B cell (primary cell): Measurements from ENCODE around the gene TTF2. TPM values are rescaled to one million over a fixed set of nuclear protein-coding genes. Genes with fewer than 3 reads are reported as not detected.

Experiments
- ATAC-seq: fragments of 200-7000 bp; cut with Tn5 transposase; one replicate; pipeline ENCODE4 v1.10.0; 2021; ENCODE audit warnings: low read depth, mild to moderate bottlenecking, moderate number of reproducible peaks, moderate library complexity
- CTCF ChIA-PET: fragments of 350-600 bp; sonication (Branson Sonifier 250); formaldehyde crosslinking; loops from one replicate; lab custom pipeline; 2021; ENCODE audit warnings: antibody characterized with exemption, inconsistent platforms; lab: Charles Lee
- POLR2A ChIA-PET: fragments of 350-600 bp; sonication (Branson Sonifier 250); formaldehyde crosslinking; loops from one replicate; lab custom pipeline; 2021; ENCODE audit warnings: antibody characterized with exemption; lab: Charles Lee
- DNase-seq: peaks from one replicate; pipeline ENCODE4 v3.0.0; 2013
- H2AFZ ChIP-seq: 2 replicates; pipeline ENCODE4 v1.6.1; 2012; ENCODE audit warnings: mild to moderate bottlenecking, low read depth, low read length; ENCODE audit not compliant: insufficient read depth, poor library complexity, severe bottlenecking
- H3K27ac ChIP-seq, 2 donors: 1 replicate in 1 of 2; 2 replicates in 1 of 2; pipeline ENCODE4 v1.5.1; 2012 to 2013; ENCODE audit warnings: low read length in 2 of 2, mild to moderate bottlenecking in 2 of 2, moderate library complexity in 1 of 2
- H3K27me3 ChIP-seq, 4 experiments: fragments of 200-600 bp in 1 of 4; sonication (generic) in 1 of 4; replicated peaks in 1 of 4; 1 replicate in 2 of 4; 2 replicates in 2 of 4; pipeline versions ENCODE4 v1.6.1 to v1.7.0; 2013 to 2016; ENCODE audit warnings: low read length in 3 of 4, mild to moderate bottlenecking in 2 of 4, mixed read lengths in 1 of 4, moderate library complexity in 1 of 4; ENCODE audit not compliant: insufficient read depth in 4 of 4, control insufficient read depth in 3 of 4; ENCODE audit errors: control extremely low read depth in 1 of 4
- H3K36me3 ChIP-seq, 2 experiments: replicated peaks in 1 of 2; 1 replicate in 1 of 2; 2 replicates in 1 of 2; pipeline versions ENCODE4 v1.6.1 to v1.7.1; 2013; ENCODE audit warnings: low read length in 1 of 2; ENCODE audit not compliant: insufficient read depth in 2 of 2, control insufficient read depth in 1 of 2; ENCODE audit errors: control extremely low read depth in 1 of 2, extremely low read depth in 1 of 2
- H3K4me1 ChIP-seq, 2 donors: fragments of 200-600 bp in 1 of 2; sonication (generic) in 1 of 2; 1 replicate in 1 of 2; 2 replicates in 1 of 2; pipeline versions ENCODE4 v1.5.1 to v1.6.1; 2013 to 2017; ENCODE audit warnings: low read length in 2 of 2; ENCODE audit not compliant: control insufficient read depth in 2 of 2, insufficient read depth in 2 of 2
- H3K4me2 ChIP-seq: replicated peaks from 2 replicates; pipeline ENCODE3; 2012; ENCODE audit warnings: mild to moderate bottlenecking, low read depth, low read length; ENCODE audit not compliant: poor library complexity, severe bottlenecking
- H3K4me3 ChIP-seq, 5 experiments: fragments of 200-600 bp in 1 of 5; sonication (generic) in 1 of 5; 1 replicate in 3 of 5; 2 replicates in 2 of 5; pipeline versions ENCODE4 v1.5.1 to v1.7.0; 2011 to 2016; ENCODE audit warnings: low read length in 4 of 5, mild to moderate bottlenecking in 4 of 5, low read depth in 2 of 5, control low read depth in 1 of 5, moderate library complexity in 1 of 5; ENCODE audit not compliant: insufficient read depth in 1 of 5; ENCODE audit errors: control extremely low read depth in 1 of 5, extremely low read depth in 1 of 5
- H3K79me2 ChIP-seq: fragments of 200-600 bp; sonication (generic); one replicate; pipeline ENCODE4 v1.6.0; 2016; ENCODE audit warnings: low read length; ENCODE audit not compliant: control insufficient read depth, insufficient read depth
- H3K9ac ChIP-seq: fragments of 200-600 bp; sonication (generic); 2 replicates; pipeline ENCODE4 v1.6.1; 2017; ENCODE audit warnings: mild to moderate bottlenecking, low read length, moderate library complexity
- H3K9me3 ChIP-seq, 3 donors: one replicate each; pipeline versions ENCODE4 v1.6.1 to v1.7.1; 2013; ENCODE audit warnings: low read length in 2 of 3; ENCODE audit not compliant: control insufficient read depth in 2 of 3, insufficient read depth in 1 of 3; ENCODE audit errors: control extremely low read depth in 1 of 3
- H4K20me1 ChIP-seq: 2 replicates; pipeline ENCODE4 v1.6.0; 2012; ENCODE audit warnings: mild to moderate bottlenecking, low read length; ENCODE audit not compliant: insufficient read depth, control insufficient read depth, poor library complexity, severe bottlenecking
- H3K27ac Mint-ChIP-seq: one replicate; pipeline ENCODE4 v1.8.0; 2021; ENCODE audit warnings: mixed read lengths
- H3K27me3 Mint-ChIP-seq: one replicate; pipeline ENCODE4 v1.8.0; 2021; ENCODE audit warnings: mixed read lengths
- H3K4me1 Mint-ChIP-seq: one replicate; pipeline ENCODE4 v1.8.0; 2021; ENCODE audit warnings: mixed read lengths
- H3K4me3 Mint-ChIP-seq: one replicate; pipeline ENCODE4 v1.8.0; 2021; ENCODE audit warnings: mixed read lengths
- H3K9me3 Mint-ChIP-seq: one replicate; pipeline ENCODE4 v1.8.0; 2022; ENCODE audit warnings: mixed read lengths; ENCODE audit not compliant: insufficient read depth
- CTCF ChIP-seq: fragments of 200-600 bp; IDR thresholded peaks from one replicate; pipeline ENCODE4 v1.8.0; 2022; ENCODE audit warnings: antibody characterized with exemption, mild to moderate bottlenecking
- EZH2 ChIP-seq: IDR thresholded peaks from 2 replicates; pipeline ENCODE4 v1.6.1; 2012; ENCODE audit warnings: borderline replicate concordance, low read depth, mild to moderate bottlenecking, moderate library complexity, low read length; ENCODE audit not compliant: insufficient read depth, poor library complexity, severe bottlenecking
- WGBS: methylation state at CpG from one replicate; pipeline ENCODE4 v1.1.5; 2013; ENCODE audit warnings: missing lambda C conversion rate; ENCODE audit not compliant: insufficient coverage; 5-methylcytosine and 5-hydroxymethylcytosine counted together
- intact Hi-C: fragments of 100-400 bp; cut with micrococcal nuclease; formaldehyde crosslinking; loops from one replicate; pipeline ENCODE4 v1.10.0; 2022
- polyA plus RNA-seq: library from polyadenylated mRNA; depleted of rRNA; stranded (reverse); fragments of >200 nt; gene quantifications from 2 replicates; pipeline ENCODE4 v1.2.3, GENCODE V29; 2012
- total RNA-seq, 2 donors: library from RNA; stranded (reverse); fragments of 120-200 nt in 1 of 2; gene quantifications; 1 replicate in 1 of 2; 2 replicates in 1 of 2; pipeline versions ENCODE4 v1.2.3 to v1.2.4, GENCODE V29; 2013 to 2022

Gene TTF2
- total and polyA plus RNA-seq, 2 donors (not counting 1 experiment from before 2014, with no cell fraction given), result 11.3 to 28.9 TPM

GRCh38 chr1:117146072-117146471 is 85.9 kb downstream of the TTF2 start:
- Histone ChIP-seq H3K27ac (no peak overlapping the region), H4K20me1 (no peaks in the 10 kb centered on the region), H3K79me2 (no peaks in the 10 kb centered on the region), H3K4me3 (no peak overlapping the region), H3K36me3 (no peaks in the 10 kb centered on the region), H3K4me1 (no peaks in the 10 kb centered on the region), H3K27me3 (peaks cover 0 to 4% (median 0%) of the 10 kb centered on the region in 4 experiments), H3K9me3 (no peaks in the 10 kb centered on the region), H2AFZ (no peak overlapping the region), H3K4me2 (no peak overlapping the region), H3K9ac (no peak overlapping the region)
- Mint-ChIP-seq H3K27ac (no peak overlapping the region), H3K9me3 (no peaks in the 10 kb centered on the region), H3K4me1 (no peaks in the 10 kb centered on the region), H3K27me3 (peaks cover 20% of the 10 kb centered on the region), H3K4me3 (no peak overlapping the region)
- no CpG with 5 or more reads among the region's 2 CpGs for WGBS
- ChIA-PET CTCF (interaction anchor here (1.5 kb wide), 1 partner anchor 18 kb away, joined by 4 read pairs; no protein-coding TSS in a partner anchor), POLR2A (no interaction called here)
- no peak for DNase-seq
- no peak for ATAC-seq
- intact Hi-C loops, result no loop called here
- TF ChIP-seq EZH2, result no peak
- no peak for TF ChIP-seq CTCF

GRCh38 chr1:117146575-117147340 is 86.6 kb downstream of the TTF2 start:
- Histone ChIP-seq H3K27ac (no peak overlapping the region), H3K9me3 (peaks cover 0 to 5% (median 0%) of the 10 kb centered on the region in 3 donors), H3K36me3 (no peaks in the 10 kb centered on the region), H3K4me1 (no peaks in the 10 kb centered on the region), H2AFZ (no peak overlapping the region), H3K4me2 (no peak overlapping the region), H3K79me2 (no peaks in the 10 kb centered on the region), H4K20me1 (no peaks in the 10 kb centered on the region), H3K27me3 (peaks cover 0 to 4% (median 0%) of the 10 kb centered on the region in 4 experiments), H3K4me3 (no peak overlapping the region), H3K9ac (no peak overlapping the region)
- ChIA-PET CTCF (interaction anchor here (1.5 kb wide), 1 partner anchor 18 kb away, joined by 4 read pairs; no protein-coding TSS in a partner anchor), POLR2A (no interaction called here)
- no peaks in the 10 kb centered on the region for H3K4me1 Mint-ChIP-seq
- no peak overlapping the region for H3K4me3 Mint-ChIP-seq
- WGBS, result 90% methylated on average over 6 of the region's 8 CpGs
- no peak for DNase-seq
- no peak for ATAC-seq
- intact Hi-C loops, result no loop called here
- peaks cover 20% of the 10 kb centered on the region for H3K27me3 Mint-ChIP-seq
- H3K27ac Mint-ChIP-seq, result no peak overlapping the region
- TF ChIP-seq EZH2, result no peak
- no peak for TF ChIP-seq CTCF
- no peaks in the 10 kb centered on the region for H3K9me3 Mint-ChIP-seq
